ENCODE data around the gene INO80D.

Gene INO80D

DNA sequence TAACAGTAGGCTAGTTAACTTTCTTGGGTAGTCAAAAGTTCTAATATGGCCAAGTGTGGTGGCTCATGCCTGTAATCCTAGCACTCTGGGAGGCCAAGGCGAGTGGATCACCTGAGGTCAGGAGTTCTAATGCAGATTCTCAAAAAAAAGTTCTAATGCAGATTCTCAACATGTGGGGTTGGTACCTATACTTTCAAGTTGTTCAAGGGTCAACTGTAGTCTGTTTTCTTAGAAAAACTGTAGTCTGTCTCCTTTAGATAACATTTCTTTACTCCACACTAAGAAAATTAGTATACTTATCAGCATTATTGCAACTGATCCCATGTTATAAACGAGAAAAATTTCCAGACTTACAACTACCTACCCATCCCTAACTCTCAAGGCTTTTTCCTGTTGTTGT is 16.6 kb downstream of the INO80D start:
- Histone ChIP-seq H3K4me1 (peaks cover 0 to 18% (median 3%) of the 10 kb centered on the region in 4 donors), H3K9me3 (no peaks in the 10 kb centered on the region), H3K4me3 (no peak overlapping the region), H3K27ac (no peak overlapping the region), H3K27me3 (no peaks in the 10 kb centered on the region), H3K36me3 (no peaks in the 10 kb centered on the region)
- intact Hi-C loops (cut with DNase I; ENCODE audit: low total_unique reads) = no loop called here
- TF ChIP-seq, protein P1, sequence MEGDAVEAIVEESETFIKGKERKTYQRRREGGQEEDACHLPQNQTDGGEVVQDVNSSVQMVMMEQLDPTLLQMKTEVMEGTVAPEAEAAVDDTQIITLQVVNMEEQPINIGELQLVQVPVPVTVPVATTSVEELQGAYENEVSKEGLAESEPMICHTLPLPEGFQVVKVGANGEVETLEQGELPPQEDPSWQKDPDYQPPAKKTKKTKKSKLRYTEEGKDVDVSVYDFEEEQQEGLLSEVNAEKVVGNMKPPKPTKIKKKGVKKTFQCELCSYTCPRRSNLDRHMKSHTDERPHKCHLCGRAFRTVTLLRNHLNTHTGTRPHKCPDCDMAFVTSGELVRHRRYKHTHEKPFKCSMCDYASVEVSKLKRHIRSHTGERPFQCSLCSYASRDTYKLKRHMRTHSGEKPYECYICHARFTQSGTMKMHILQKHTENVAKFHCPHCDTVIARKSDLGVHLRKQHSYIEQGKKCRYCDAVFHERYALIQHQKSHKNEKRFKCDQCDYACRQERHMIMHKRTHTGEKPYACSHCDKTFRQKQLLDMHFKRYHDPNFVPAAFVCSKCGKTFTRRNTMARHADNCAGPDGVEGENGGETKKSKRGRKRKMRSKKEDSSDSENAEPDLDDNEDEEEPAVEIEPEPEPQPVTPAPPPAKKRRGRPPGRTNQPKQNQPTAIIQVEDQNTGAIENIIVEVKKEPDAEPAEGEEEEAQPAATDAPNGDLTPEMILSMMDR (IDR thresholded peaks at IDR 0.05) = no peak
- no peak for DNase-seq

DNA sequence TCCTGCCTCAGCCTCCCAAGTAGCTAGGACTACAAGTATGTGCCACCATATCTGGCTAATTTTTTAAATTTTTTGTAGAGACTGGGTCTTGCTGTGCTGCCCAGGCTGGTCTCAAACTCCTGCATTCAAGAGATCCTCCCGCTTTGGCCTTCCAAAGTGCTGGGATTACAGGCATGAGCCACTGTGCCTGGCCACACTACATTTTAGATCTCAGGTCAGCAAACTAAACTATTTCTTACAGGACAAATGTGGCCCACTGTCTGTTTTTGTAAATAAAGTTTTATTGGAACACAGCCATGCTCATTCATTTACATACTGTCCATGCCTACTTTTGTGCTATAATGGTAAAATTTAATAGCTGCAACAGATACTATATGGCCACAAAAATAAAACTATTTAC is 17.8 kb downstream of the INO80D start:
- Histone ChIP-seq H3K27me3 (no peaks in the 10 kb centered on the region), H3K4me1 (peaks cover 0 to 18% (median 3%) of the 10 kb centered on the region in 4 donors), H3K9me3 (no peaks in the 10 kb centered on the region), H3K36me3 (peaks cover 0 to 4% (median 3%) of the 10 kb centered on the region in 3 donors), H3K4me3 (no peak overlapping the region), H3K27ac (no peak overlapping the region)
- no peak for DNase-seq
- TF ChIP-seq, protein P1 (IDR thresholded peaks at IDR 0.05) = no peak
- intact Hi-C loops (cut with DNase I; ENCODE audit: low total_unique reads) = no loop called here

DNA sequence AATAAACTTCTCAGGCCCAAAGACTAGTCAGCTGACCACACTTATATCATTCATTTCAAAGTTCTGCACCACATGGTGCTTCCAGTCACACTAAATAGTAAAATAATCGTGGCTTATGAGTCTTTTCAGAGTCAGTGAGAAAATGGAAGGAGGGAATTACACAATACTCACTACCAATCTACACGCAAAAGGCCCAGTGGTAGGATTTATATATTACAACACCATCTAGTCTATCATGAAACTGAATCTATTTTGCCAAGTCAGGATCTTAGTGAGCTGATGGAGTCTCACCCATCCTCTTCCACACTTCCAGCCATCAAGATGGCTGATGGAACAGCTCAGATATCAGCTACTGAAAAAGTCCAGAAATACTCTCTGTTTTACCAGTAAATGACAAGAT is 21.9 kb downstream of the INO80D start:
- Histone ChIP-seq H3K27ac (no peak overlapping the region), H3K27me3 (no peaks in the 10 kb centered on the region), H3K9me3 (no peaks in the 10 kb centered on the region), H3K4me1 (no peaks in the 10 kb centered on the region), H3K36me3 (peaks cover 4 to 29% (median 7%) of the 10 kb centered on the region in 3 donors), H3K4me3 (no peak overlapping the region)
- intact Hi-C loops (cut with DNase I; ENCODE audit: low total_unique reads) = no loop called here
- TF ChIP-seq, protein P1 (IDR thresholded peaks at IDR 0.05) = no peak
- DNase-seq = no peak

DNA sequence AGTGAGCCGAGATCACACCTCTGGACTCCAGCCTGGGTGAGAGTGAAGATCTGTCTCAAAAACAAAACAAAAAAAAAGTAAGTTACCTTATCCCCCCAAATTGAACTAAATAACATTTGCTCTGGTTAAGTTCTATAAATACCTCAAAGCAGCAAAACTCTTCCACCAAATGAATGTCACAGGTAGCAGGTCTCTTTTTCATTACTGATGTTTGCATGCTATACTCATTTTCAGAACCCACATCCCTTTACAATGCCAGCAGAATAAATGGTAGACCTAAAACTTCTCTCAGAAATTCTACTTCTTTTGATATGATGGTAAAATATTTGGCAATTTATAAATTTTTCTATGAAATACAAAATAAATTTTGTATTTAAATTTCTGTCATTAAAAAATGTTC is 22.3 kb downstream of the INO80D start:
- TF ChIP-seq, protein P1 (IDR thresholded peaks at IDR 0.05) = no peak

DNA sequence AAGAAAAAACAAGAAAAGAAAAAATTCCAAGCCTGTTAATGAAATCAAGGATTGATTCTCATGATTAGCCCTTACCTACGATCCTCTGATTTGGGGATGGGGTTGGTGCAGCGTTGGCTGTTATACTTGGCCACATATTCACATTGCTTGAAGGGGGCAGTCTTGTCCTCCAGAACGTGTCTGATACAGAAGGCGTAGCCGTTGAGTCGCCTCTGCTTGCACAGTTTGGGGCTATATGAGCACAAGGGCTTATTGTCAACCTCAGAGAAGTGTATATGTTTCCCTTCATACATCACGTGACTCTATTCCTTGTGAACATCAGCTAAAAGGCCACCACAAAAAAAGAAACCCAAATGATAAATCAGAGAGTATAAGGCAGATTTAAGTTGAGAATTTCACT is 23.2 kb downstream of the INO80D start:
- intact Hi-C loops (cut with DNase I; ENCODE audit: low total_unique reads) = no loop called here
- H3K27ac ChIP-seq = no peak overlapping the region
- peaks cover 7 to 35% (median 8%) of the 10 kb centered on the region in 3 donors for H3K36me3 ChIP-seq
- DNase-seq = no peak
- no peaks in the 10 kb centered on the region for H3K27me3 ChIP-seq
- H3K4me3 ChIP-seq = no peak overlapping the region
- no peaks in the 10 kb centered on the region for H3K4me1 ChIP-seq
- TF ChIP-seq, protein P1 (IDR thresholded peaks at IDR 0.05) = no peak
- H3K9me3 ChIP-seq = no peaks in the 10 kb centered on the region

More for the DNA sequence above, 22.3 kb downstream of the INO80D start:
- Histone ChIP-seq H3K27ac (no peak overlapping the region), H3K27me3 (no peaks in the 10 kb centered on the region), H3K4me1 (no peaks in the 10 kb centered on the region), H3K4me3 (no peak overlapping the region), H3K36me3 (peaks cover 4 to 34% (median 7%) of the 10 kb centered on the region in 3 donors), H3K9me3 (no peaks in the 10 kb centered on the region)
- no peak for DNase-seq
- intact Hi-C loops (cut with DNase I; ENCODE audit: low total_unique reads) = no loop called here

DNA sequence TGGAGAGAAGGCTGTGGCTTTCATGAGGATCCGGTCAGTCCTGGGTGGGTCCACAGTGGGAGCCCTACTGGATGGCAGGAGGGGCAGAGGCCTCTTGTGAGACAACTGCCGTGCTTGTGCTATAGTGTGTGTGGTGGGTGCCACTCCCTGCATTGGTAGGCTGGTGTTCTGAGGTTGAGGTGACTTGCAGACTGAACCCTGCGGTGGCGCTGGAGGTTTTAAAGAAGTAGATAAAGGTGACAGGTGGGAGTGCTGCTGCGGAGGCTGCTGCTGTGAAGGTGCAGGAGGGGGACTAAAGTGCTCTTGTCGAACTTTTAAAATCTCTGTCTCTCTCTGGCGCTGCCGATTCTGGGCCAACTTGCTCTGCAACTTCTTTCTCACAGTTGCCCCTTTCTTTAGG is 29.7 kb downstream of the INO80D start:
- Histone ChIP-seq H3K36me3 (peaks cover 25 to 52% (median 31%) of the 10 kb centered on the region in 3 donors), H3K27ac (no peak overlapping the region), H3K9me3 (no peaks in the 10 kb centered on the region), H3K27me3 (no peaks in the 10 kb centered on the region), H3K4me1 (no peaks in the 10 kb centered on the region), H3K4me3 (no peak overlapping the region)
- TF ChIP-seq, protein P1 (IDR thresholded peaks at IDR 0.05) = no peak
- DNase-seq = no peak
- intact Hi-C loops (cut with DNase I; ENCODE audit: low total_unique reads) = no loop called here
